NCI-H82 treated with DMSO at 0.1 percent for 48 hours (cell line): ENCODE results near the gene TSC22D3.
"Not testable (repeated sequence)": the region's sequence is repeated elsewhere in the genome, so short reads cannot be mapped to it uniquely, and the experiment has no call there.

Source experiments
- DNase-seq: peaks from one replicate; lab custom pipeline; 2025; ENCODE audit not compliant: unreplicated experiment; lab: John Stamatoyannopoulos, UW

TSC22D3 gene

GRCh38 chrX:107712231-107713202, 63.1 kb downstream of the TSC22D3 start:
- no peak for DNase-seq

GRCh38 chrX:107711521-107712181, 63.9 kb downstream of the TSC22D3 start:
- DNase-seq: no peak

- no peak for DNase-seq
Measured at GRCh38 chrX:107710617-107711391, 64.8 kb downstream of the TSC22D3 start.

GRCh38 chrX:107709266-107709806, 66.3 kb downstream of the TSC22D3 start:
- DNase-seq: no peak

GRCh38 chrX:107708762-107709161, 66.8 kb downstream of the TSC22D3 start:
- no peak for DNase-seq

- no peak for DNase-seq
Measured at GRCh38 chrX:107707866-107708265, 67.7 kb downstream of the TSC22D3 start.

GRCh38 chrX:107706309-107706708, 69.3 kb downstream of the TSC22D3 start:
- DNase-seq: no peak

GRCh38 chrX:107704587-107704986, 71.0 kb downstream of the TSC22D3 start:
- DNase-seq: no peak

GRCh38 chrX:107704181-107704580, 71.4 kb downstream of the TSC22D3 start:
- DNase-seq: no peak

- DNase-seq: no peak
Measured at GRCh38 chrX:107701493-107702121, 74.0 kb downstream of the TSC22D3 start.

GRCh38 chrX:107700790-107701189, 74.8 kb downstream of the TSC22D3 start:
- DNase-seq: no peak

- no peak for DNase-seq
Measured at GRCh38 chrX:107700317-107700774, 75.2 kb downstream of the TSC22D3 start.

GRCh38 chrX:107699616-107700015, 76.0 kb downstream of the TSC22D3 start:
- no peak for DNase-seq

GRCh38 chrX:107691024-107691448, 84.6 kb downstream of the TSC22D3 start:
- DNase-seq: no peak

- DNase-seq: no peak
Measured at GRCh38 chrX:107687445-107687844, 88.1 kb downstream of the TSC22D3 start.

- DNase-seq: no peak
Measured at GRCh38 chrX:107686792-107687191, 88.8 kb downstream of the TSC22D3 start.

GRCh38 chrX:107686026-107686425, 89.6 kb downstream of the TSC22D3 start:
- DNase-seq: no peak

GRCh38 chrX:107685586-107685985, 90.0 kb downstream of the TSC22D3 start:
- DNase-seq: not testable (repeated sequence)

- no peak for DNase-seq
Measured at GRCh38 chrX:107684956-107685385, 90.6 kb downstream of the TSC22D3 start.

GRCh38 chrX:107683931-107684330, 91.7 kb downstream of the TSC22D3 start:
- DNase-seq: no peak
